ENCODE results near the gene RIOK1.

Gene RIOK1

DNA sequence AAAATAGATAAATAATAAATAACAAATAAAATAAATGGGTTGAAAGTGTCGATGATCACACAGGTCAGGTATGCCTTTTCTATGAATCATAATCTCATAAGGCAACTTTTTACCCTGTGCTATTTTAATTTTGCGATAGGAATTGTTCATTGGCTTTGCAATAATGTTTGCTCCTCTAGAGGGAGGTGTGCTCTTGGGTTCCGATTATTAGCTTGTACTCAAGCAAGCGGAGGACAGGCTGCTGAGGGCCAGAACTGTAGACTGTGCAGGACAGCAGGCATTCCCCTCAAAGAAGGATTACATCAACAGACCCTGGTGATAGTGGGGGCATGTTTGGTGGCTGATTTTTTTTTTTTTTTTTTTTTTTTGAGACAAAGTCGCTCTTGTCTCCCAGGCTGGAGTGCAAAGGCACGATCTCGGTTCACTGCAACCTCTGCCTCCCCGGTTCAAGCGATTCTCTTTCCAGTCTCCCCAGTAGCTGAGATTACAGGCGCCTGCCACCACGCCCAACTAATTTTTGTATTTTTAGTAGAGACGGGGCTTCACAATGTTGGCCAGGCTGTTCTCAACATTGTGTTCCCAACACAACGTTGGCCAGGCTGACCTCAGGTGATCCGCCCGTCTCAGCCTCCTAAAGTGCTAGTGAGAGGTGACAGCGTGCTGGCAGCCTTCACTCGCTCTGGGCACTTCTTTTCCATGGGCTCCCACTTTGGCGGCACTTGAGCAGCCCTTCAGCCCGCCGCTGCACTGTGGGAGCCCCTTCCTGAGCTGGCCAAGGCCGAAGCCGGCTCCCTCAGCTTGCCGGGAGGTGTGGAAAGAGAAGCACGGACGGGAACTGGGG, 35.6 kb downstream of the RIOK1 start:
- H3K4me3 ChIP-seq (replicated peaks; ENCODE audit: low read depth, low read length) = no peak overlapping the region
- DNase-seq (ENCODE audit: extremely low read depth, insufficient read length) = no peak
- H3K27me3 ChIP-seq (replicated peaks; ENCODE audit: control insufficient read depth, insufficient read depth, low read length) = no peaks in the 10 kb centered on the region
- 0 out of 2 replicates have a peak, but pooled peaks cover under 1% of the 10 kb centered on the region for H3K36me3 ChIP-seq (ENCODE audit: control insufficient read depth, insufficient read depth, low read length)
- TF ChIP-seq, protein P1, sequence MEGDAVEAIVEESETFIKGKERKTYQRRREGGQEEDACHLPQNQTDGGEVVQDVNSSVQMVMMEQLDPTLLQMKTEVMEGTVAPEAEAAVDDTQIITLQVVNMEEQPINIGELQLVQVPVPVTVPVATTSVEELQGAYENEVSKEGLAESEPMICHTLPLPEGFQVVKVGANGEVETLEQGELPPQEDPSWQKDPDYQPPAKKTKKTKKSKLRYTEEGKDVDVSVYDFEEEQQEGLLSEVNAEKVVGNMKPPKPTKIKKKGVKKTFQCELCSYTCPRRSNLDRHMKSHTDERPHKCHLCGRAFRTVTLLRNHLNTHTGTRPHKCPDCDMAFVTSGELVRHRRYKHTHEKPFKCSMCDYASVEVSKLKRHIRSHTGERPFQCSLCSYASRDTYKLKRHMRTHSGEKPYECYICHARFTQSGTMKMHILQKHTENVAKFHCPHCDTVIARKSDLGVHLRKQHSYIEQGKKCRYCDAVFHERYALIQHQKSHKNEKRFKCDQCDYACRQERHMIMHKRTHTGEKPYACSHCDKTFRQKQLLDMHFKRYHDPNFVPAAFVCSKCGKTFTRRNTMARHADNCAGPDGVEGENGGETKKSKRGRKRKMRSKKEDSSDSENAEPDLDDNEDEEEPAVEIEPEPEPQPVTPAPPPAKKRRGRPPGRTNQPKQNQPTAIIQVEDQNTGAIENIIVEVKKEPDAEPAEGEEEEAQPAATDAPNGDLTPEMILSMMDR (IDR thresholded peaks at IDR 0.05; ENCODE audit: insufficient read depth, low read length, poor library complexity, severe bottlenecking) = peak; percentile 38

DNA sequence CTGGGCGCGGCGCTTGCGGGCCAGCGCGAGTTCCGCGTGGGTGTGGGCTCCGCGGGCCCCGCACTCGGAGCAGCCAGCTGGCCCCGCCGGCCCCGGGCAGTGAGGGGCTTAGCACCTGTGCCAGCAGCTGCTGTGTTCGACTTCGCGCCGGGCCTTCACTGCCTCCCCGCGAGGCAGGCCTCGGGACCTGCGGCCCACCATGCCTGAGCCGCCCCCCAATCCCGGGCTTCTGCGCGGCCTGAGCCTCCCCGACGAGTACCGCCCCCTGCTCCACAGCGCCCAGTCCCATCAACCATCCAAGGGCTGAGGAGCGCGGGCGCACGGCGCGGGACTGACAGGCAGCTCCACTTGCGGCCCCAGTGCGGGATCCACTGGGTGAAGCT, 36.2 kb downstream of the RIOK1 start:
- TF ChIP-seq, protein P1 (IDR thresholded peaks at IDR 0.05; ENCODE audit: insufficient read depth, low read length, poor library complexity, severe bottlenecking) = no peak

DNA sequence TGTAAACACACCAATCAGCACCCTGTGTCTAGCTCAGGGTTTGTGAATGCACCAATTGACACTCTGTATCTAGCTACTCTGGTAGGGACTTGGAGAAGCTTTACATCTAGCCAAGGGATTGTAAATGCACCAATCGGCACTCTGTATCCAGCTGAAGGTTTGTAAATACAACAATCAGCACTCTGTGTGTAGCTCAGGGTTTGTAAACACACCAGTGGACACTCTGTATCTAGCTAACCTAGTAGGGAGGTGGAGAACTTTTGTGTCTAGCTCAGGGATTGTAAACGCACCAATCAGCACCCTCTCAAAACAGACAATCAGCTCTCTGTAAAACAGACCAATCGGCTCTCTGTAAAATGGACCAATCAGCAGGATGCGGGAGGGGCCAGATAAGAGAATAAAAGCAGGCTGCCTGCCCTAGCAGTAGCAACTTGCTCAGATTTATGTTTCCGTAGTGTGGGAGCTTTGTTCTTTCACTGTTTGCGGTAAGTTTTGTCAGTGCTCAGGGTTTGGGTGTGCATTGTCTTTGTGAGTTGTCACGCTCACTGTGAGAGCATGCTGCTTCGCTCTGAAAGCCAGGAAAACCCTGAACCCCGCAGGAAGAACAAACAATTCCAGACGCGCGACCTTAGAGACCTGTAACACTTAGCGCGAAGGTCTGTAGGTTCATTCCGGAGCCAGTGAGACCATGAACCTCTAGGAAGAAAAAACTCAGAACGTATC, 37.0 kb downstream of the RIOK1 start:
- H3K27me3 ChIP-seq (replicated peaks; ENCODE audit: control insufficient read depth, insufficient read depth, low read length) = no peaks in the 10 kb centered on the region
- no peaks in the 10 kb centered on the region for H3K36me3 ChIP-seq (ENCODE audit: control insufficient read depth, insufficient read depth, low read length)
- TF ChIP-seq, protein P1 (IDR thresholded peaks at IDR 0.05; ENCODE audit: insufficient read depth, low read length, poor library complexity, severe bottlenecking) = no peak
- H3K4me3 ChIP-seq (replicated peaks; ENCODE audit: low read depth, low read length) = no peak overlapping the region
- no peak for DNase-seq (ENCODE audit: extremely low read depth, insufficient read length)

More for the DNA sequence above, 36.2 kb downstream of the RIOK1 start:
- Histone ChIP-seq H3K36me3 (ENCODE audit: control insufficient read depth, insufficient read depth, low read length) (no peaks in the 10 kb centered on the region), H3K27me3 (replicated peaks; ENCODE audit: control insufficient read depth, insufficient read depth, low read length) (no peaks in the 10 kb centered on the region), H3K4me3 (replicated peaks; ENCODE audit: low read depth, low read length) (no peak overlapping the region)
- no peak for DNase-seq (ENCODE audit: extremely low read depth, insufficient read length)

DNA sequence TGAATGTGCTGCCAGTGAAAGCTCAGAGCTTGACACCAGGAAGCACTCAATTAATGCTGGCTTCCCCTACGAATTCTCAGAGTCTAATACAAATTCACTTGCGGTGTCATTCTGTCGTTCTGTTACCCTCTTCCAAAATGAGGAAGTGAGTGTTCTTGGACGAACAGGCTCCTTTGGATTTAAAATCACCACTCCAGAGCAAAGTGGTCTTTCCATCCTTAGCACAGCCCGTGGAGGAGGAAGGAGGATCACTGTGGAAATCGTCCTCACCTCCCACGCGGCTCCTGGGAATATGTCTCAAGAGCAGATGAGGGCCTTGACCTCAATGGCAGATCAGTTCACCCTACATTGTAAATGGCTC, 41.7 kb downstream of the RIOK1 start:
- DNase-seq (ENCODE audit: extremely low read depth, insufficient read length) = no peak
- TF ChIP-seq, protein P1 (IDR thresholded peaks at IDR 0.05; ENCODE audit: insufficient read depth, low read length, poor library complexity, severe bottlenecking) = no peak
- H3K36me3 ChIP-seq (ENCODE audit: control insufficient read depth, insufficient read depth, low read length) = no peaks in the 10 kb centered on the region
- no peak overlapping the region for H3K4me3 ChIP-seq (replicated peaks; ENCODE audit: low read depth, low read length)
- H3K27me3 ChIP-seq (replicated peaks; ENCODE audit: control insufficient read depth, insufficient read depth, low read length) = no peaks in the 10 kb centered on the region

DNA sequence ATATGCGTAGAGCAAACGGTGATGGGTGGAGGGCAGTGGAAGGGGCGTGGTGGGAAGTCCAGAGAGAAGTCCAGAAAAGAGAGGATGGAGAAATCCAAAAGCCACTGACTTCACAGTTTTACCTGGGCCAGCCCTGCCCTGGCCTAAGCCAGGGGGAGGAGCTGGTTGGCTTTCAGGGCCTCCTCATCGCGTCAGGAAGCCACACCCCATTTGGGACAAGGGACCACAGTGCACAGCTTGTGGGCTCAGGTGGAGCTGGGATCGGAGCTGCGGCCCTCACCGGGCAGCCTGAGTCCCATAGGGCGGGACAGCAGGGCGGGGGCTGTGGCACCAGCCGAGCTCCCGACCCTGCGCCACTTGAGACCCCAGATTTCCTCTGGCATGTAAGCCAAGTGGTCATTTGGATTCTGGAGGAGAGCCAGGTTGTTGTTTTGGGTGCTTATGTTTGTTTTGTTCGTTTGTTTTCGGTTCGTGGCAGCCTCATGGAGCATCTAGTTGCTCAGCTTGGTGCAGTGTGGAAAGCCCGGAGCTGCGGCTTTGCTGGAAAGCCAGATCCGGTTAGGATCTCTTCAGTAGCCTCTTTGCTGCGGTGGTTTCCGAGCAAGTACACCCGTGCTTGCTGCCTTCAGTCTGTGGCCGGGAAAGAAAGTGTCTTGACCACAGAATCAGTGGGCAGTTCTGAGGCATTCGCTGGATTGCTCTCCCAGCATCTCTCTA, 42.2 kb downstream of the RIOK1 start:
- TF ChIP-seq, protein P1 (IDR thresholded peaks at IDR 0.05; ENCODE audit: insufficient read depth, low read length, poor library complexity, severe bottlenecking) = no peak
- Histone ChIP-seq H3K27me3 (replicated peaks; ENCODE audit: control insufficient read depth, insufficient read depth, low read length) (no peaks in the 10 kb centered on the region), H3K36me3 (ENCODE audit: control insufficient read depth, insufficient read depth, low read length) (no peaks in the 10 kb centered on the region), H3K4me3 (replicated peaks; ENCODE audit: low read depth, low read length) (no peak overlapping the region)
- no peak for DNase-seq (ENCODE audit: extremely low read depth, insufficient read length)

Measured in GM06990 (cell line).